ENCODE results near the gene MTMR1.

DNA sequence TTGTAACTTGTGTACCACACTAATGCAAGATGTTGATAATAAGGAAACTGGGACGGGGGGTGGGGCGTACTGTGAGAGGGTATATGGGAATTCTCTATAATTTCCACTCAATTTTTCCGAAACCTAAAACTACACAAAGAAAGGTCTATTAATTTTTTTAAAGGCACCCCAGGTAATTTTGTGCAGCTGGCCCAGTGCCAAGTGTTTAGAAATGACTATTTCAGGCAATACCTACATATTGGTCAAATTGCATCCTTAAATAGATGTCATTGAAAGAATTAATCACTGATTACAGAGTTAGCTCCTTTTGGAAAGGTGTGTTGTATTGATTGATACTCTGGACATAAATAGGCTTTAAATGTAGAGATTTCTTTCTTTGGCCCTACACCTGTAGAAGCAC is 10.1 kb upstream of the MTMR1 start:
- TF ChIP-seq, protein P1, sequence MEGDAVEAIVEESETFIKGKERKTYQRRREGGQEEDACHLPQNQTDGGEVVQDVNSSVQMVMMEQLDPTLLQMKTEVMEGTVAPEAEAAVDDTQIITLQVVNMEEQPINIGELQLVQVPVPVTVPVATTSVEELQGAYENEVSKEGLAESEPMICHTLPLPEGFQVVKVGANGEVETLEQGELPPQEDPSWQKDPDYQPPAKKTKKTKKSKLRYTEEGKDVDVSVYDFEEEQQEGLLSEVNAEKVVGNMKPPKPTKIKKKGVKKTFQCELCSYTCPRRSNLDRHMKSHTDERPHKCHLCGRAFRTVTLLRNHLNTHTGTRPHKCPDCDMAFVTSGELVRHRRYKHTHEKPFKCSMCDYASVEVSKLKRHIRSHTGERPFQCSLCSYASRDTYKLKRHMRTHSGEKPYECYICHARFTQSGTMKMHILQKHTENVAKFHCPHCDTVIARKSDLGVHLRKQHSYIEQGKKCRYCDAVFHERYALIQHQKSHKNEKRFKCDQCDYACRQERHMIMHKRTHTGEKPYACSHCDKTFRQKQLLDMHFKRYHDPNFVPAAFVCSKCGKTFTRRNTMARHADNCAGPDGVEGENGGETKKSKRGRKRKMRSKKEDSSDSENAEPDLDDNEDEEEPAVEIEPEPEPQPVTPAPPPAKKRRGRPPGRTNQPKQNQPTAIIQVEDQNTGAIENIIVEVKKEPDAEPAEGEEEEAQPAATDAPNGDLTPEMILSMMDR (IDR thresholded peaks at IDR 0.05): no peak
- TF ChIP-seq, protein P2, sequence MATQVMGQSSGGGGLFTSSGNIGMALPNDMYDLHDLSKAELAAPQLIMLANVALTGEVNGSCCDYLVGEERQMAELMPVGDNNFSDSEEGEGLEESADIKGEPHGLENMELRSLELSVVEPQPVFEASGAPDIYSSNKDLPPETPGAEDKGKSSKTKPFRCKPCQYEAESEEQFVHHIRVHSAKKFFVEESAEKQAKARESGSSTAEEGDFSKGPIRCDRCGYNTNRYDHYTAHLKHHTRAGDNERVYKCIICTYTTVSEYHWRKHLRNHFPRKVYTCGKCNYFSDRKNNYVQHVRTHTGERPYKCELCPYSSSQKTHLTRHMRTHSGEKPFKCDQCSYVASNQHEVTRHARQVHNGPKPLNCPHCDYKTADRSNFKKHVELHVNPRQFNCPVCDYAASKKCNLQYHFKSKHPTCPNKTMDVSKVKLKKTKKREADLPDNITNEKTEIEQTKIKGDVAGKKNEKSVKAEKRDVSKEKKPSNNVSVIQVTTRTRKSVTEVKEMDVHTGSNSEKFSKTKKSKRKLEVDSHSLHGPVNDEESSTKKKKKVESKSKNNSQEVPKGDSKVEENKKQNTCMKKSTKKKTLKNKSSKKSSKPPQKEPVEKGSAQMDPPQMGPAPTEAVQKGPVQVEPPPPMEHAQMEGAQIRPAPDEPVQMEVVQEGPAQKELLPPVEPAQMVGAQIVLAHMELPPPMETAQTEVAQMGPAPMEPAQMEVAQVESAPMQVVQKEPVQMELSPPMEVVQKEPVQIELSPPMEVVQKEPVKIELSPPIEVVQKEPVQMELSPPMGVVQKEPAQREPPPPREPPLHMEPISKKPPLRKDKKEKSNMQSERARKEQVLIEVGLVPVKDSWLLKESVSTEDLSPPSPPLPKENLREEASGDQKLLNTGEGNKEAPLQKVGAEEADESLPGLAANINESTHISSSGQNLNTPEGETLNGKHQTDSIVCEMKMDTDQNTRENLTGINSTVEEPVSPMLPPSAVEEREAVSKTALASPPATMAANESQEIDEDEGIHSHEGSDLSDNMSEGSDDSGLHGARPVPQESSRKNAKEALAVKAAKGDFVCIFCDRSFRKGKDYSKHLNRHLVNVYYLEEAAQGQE (IDR thresholded peaks at IDR 0.05; ENCODE audit: insufficient read depth in 1 of 2, low read depth in 2 of 2, low read length in 1 of 2): no peak
